ENCODE measurements around the gene AIDA. TPM values are rescaled to one million over a fixed set of nuclear protein-coding genes. Genes with fewer than 3 reads are reported as not detected.

Gene AIDA
- total and polyA plus RNA-seq, 2 experiments from 2014 or later: 51.1 to 103 TPM

DNA sequence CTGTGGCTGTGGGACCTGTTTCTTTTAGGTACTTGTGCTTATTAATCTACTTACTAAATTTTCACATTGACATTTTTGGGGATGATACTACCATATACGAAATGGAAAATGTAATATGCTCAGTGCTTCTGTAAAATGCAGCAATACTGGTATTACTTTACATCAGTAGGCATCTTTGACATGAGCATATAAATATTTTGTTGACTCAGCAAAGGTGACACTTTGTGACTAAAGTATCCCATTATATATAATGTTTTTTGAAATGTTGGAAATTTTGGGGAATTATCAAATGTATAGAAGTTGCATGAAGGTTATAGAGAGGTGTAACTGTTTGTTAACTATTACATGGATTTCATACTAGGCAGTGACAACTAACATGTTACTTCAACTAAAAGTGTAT is 22.4 kb upstream of the AIDA start:
- Histone ChIP-seq H3K4me3 (no peak overlapping the region), H3K27ac (ENCODE audit: low read depth) (no peak overlapping the region), H3K4me1 (ENCODE audit: insufficient read depth) (peaks cover 18% of the 10 kb centered on the region), H4K20me1 (replicated peaks; ENCODE audit: insufficient read depth) (no peaks in the 10 kb centered on the region; the same call in 1 of the 2 replicates), H3K27me3 (ENCODE audit: insufficient read depth) (no peaks in the 10 kb centered on the region), H2AFZ (no peak overlapping the region), H3K79me2 (replicated peaks; ENCODE audit: insufficient read depth) (no peaks in the 10 kb centered on the region), H3F3A (replicated peaks; ENCODE audit: low read depth) (no peaks in the 10 kb centered on the region), H3K9me2 (ENCODE audit: insufficient read depth) (no peaks in the 10 kb centered on the region), H3K36me3 (ENCODE audit: insufficient read depth) (peaks cover 40% of the 10 kb centered on the region; the same call in 1 of the 2 replicates), H3K4me2 (no peak overlapping the region)
- no peak for ATAC-seq
- Mint-ChIP-seq H3K27ac (no peak overlapping the region), H3K4me1 (peaks cover 10% of the 10 kb centered on the region), H3K36me3 (ENCODE audit: low read depth) (peaks cover 25% of the 10 kb centered on the region; the same call in 2 of the 3 replicates), H3K9me3 (no peaks in the 10 kb centered on the region), H3K4me3 (no peak overlapping the region), H3K27me3 (ENCODE audit: insufficient read depth, low read depth, poor library complexity) (no peaks in the 10 kb centered on the region)
- no peak for DNase-seq (ENCODE audit: low spot score)
- TF ChIP-seq, protein P1, sequence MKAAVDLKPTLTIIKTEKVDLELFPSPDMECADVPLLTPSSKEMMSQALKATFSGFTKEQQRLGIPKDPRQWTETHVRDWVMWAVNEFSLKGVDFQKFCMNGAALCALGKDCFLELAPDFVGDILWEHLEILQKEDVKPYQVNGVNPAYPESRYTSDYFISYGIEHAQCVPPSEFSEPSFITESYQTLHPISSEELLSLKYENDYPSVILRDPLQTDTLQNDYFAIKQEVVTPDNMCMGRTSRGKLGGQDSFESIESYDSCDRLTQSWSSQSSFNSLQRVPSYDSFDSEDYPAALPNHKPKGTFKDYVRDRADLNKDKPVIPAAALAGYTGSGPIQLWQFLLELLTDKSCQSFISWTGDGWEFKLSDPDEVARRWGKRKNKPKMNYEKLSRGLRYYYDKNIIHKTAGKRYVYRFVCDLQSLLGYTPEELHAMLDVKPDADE (IDR thresholded peaks at IDR 0.05): no peak
- TF ChIP-seq ZNF114 (CRISPR knock-in tag; IDR thresholded peaks at IDR 0.05): no peak
- TF ChIP-seq, protein P2, sequence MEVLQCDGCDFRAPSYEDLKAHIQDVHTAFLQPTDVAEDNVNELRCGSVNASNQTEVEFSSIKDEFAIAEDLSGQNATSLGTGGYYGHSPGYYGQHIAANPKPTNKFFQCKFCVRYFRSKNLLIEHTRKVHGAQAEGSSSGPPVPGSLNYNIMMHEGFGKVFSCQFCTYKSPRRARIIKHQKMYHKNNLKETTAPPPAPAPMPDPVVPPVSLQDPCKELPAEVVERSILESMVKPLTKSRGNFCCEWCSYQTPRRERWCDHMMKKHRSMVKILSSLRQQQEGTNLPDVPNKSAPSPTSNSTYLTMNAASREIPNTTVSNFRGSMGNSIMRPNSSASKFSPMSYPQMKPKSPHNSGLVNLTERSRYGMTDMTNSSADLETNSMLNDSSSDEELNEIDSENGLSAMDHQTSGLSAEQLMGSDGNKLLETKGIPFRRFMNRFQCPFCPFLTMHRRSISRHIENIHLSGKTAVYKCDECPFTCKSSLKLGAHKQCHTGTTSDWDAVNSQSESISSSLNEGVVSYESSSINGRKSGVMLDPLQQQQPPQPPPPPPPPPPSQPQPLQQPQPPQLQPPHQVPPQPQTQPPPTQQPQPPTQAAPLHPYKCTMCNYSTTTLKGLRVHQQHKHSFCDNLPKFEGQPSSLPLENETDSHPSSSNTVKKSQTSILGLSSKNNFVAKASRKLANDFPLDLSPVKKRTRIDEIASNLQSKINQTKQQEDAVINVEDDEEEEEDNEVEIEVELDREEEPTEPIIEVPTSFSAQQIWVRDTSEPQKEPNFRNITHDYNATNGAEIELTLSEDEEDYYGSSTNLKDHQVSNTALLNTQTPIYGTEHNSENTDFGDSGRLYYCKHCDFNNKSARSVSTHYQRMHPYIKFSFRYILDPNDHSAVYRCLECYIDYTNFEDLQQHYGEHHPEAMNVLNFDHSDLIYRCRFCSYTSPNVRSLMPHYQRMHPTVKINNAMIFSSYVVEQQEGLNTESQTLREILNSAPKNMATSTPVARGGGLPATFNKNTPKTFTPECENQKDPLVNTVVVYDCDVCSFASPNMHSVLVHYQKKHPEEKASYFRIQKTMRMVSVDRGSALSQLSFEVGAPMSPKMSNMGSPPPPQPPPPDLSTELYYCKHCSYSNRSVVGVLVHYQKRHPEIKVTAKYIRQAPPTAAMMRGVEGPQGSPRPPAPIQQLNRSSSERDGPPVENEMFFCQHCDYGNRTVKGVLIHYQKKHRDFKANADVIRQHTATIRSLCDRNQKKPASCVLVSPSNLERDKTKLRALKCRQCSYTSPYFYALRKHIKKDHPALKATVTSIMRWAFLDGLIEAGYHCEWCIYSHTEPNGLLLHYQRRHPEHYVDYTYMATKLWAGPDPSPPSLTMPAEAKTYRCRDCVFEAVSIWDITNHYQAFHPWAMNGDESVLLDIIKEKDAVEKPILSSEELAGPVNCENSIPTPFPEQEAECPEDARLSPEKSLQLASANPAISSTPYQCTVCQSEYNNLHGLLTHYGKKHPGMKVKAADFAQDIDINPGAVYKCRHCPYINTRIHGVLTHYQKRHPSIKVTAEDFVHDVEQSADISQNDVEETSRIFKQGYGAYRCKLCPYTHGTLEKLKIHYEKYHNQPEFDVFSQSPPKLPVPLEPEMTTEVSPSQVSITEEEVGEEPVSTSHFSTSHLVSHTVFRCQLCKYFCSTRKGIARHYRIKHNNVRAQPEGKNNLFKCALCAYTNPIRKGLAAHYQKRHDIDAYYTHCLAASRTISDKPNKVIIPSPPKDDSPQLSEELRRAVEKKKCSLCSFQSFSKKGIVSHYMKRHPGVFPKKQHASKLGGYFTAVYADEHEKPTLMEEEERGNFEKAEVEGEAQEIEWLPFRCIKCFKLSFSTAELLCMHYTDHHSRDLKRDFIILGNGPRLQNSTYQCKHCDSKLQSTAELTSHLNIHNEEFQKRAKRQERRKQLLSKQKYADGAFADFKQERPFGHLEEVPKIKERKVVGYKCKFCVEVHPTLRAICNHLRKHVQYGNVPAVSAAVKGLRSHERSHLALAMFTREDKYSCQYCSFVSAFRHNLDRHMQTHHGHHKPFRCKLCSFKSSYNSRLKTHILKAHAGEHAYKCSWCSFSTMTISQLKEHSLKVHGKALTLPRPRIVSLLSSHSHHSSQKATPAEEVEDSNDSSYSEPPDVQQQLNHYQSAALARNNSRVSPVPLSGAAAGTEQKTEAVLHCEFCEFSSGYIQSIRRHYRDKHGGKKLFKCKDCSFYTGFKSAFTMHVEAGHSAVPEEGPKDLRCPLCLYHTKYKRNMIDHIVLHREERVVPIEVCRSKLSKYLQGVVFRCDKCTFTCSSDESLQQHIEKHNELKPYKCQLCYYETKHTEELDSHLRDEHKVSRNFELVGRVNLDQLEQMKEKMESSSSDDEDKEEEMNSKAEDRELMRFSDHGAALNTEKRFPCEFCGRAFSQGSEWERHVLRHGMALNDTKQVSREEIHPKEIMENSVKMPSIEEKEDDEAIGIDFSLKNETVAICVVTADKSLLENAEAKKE (CRISPR knock-in tag; IDR thresholded peaks at IDR 0.05): no peak
- TF ChIP-seq, protein P3, sequence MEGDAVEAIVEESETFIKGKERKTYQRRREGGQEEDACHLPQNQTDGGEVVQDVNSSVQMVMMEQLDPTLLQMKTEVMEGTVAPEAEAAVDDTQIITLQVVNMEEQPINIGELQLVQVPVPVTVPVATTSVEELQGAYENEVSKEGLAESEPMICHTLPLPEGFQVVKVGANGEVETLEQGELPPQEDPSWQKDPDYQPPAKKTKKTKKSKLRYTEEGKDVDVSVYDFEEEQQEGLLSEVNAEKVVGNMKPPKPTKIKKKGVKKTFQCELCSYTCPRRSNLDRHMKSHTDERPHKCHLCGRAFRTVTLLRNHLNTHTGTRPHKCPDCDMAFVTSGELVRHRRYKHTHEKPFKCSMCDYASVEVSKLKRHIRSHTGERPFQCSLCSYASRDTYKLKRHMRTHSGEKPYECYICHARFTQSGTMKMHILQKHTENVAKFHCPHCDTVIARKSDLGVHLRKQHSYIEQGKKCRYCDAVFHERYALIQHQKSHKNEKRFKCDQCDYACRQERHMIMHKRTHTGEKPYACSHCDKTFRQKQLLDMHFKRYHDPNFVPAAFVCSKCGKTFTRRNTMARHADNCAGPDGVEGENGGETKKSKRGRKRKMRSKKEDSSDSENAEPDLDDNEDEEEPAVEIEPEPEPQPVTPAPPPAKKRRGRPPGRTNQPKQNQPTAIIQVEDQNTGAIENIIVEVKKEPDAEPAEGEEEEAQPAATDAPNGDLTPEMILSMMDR (conservative IDR thresholded peaks at IDR 0.05; ENCODE audit: low read depth in 2 of 2): no peak
- no peak for TF ChIP-seq POLR2AphosphoS5 (IDR thresholded peaks at IDR 0.05; ENCODE audit: low read depth)
- TF ChIP-seq ZNF331 (CRISPR knock-in tag; IDR thresholded peaks at IDR 0.05; ENCODE audit: low read depth): no peak

Data from GM23338 (cell line).